Naive thymus-derived CD8-positive, alpha-beta T cell (primary cell): ENCODE results near the gene CDC42BPB. TPM values are rescaled to one million over a fixed set of nuclear protein-coding genes. Genes with fewer than 3 reads are reported as not detected.

Source experiments
- ATAC-seq, 2 donors: fragments of 150-1000 bp; cut with Tn5 transposase in 1 of 2; sonication (Bioruptor Pico), chemical (Tn5 transposase) in 1 of 2; 1 replicate in 1 of 2; 2 replicates in 1 of 2; pipeline ENCODE4 v1.10.0; 2021; ENCODE audit warnings: mild to moderate bottlenecking in 2 of 2, moderate library complexity in 2 of 2
- POLR2A ChIA-PET: fragments of 350-600 bp; sonication (Branson Sonifier 250); formaldehyde crosslinking; loops from one replicate; lab custom pipeline; 2021; ENCODE audit warnings: antibody characterized with exemption; lab: Charles Lee
- DNase-seq, 10 donors: peaks; one replicate each; pipeline versions ENCODE4 v3.0.0 to v3.0.0-alpha.2; 2020 to 2022
- H3K27ac Mint-ChIP-seq, 10 donors: one replicate each; pipeline ENCODE4 v1.8.0; 2020 to 2022; ENCODE audit warnings: mild to moderate bottlenecking in 10 of 10, mixed read lengths in 10 of 10, moderate library complexity in 4 of 10, inconsistent platforms in 1 of 10
- H3K27me3 Mint-ChIP-seq, 5 donors: one replicate each; pipeline ENCODE4 v1.8.0; 2021 to 2022; ENCODE audit warnings: mixed read lengths in 5 of 5
- H3K36me3 Mint-ChIP-seq, 3 donors: one replicate each; pipeline ENCODE4 v1.8.0; 2020 to 2022; ENCODE audit warnings: mixed read lengths in 3 of 3, mild to moderate bottlenecking in 2 of 3, inconsistent platforms in 1 of 3
- H3K4me1 Mint-ChIP-seq, 4 donors: one replicate each; pipeline ENCODE4 v1.8.0; 2021 to 2022; ENCODE audit warnings: mixed read lengths in 4 of 4
- H3K4me3 Mint-ChIP-seq, 10 donors: one replicate each; pipeline ENCODE4 v1.8.0; 2020 to 2022; ENCODE audit warnings: mild to moderate bottlenecking in 10 of 10, mixed read lengths in 10 of 10, moderate library complexity in 6 of 10, inconsistent platforms in 1 of 10
- H3K9me3 Mint-ChIP-seq, 9 donors: one replicate each; pipeline ENCODE4 v1.8.0; 2020 to 2022; ENCODE audit warnings: mixed read lengths in 9 of 9, mild to moderate bottlenecking in 3 of 9, inconsistent platforms in 1 of 9, moderate library complexity in 1 of 9
- polyA plus RNA-seq, 3 donors: library from polyadenylated mRNA; unstranded; fragments of 300-500 nt; fragmentation: Illumina TruSeq; gene quantifications; one replicate each; pipeline ENCODE4 v1.2.3, GENCODE V29; 2021
- total RNA-seq, 8 experiments: library from RNA in 2 of 8; stranded (reverse) in 2 of 8; gene quantifications; one replicate each; pipeline ENCODE4 v1.2.3 and lab custom pipeline; 2021 to 2026

Gene CDC42BPB
- total and polyA plus RNA-seq, 5 experiments from 2014 or later, result 0.20 to 6.3 (median 0.73) TPM

DNA sequence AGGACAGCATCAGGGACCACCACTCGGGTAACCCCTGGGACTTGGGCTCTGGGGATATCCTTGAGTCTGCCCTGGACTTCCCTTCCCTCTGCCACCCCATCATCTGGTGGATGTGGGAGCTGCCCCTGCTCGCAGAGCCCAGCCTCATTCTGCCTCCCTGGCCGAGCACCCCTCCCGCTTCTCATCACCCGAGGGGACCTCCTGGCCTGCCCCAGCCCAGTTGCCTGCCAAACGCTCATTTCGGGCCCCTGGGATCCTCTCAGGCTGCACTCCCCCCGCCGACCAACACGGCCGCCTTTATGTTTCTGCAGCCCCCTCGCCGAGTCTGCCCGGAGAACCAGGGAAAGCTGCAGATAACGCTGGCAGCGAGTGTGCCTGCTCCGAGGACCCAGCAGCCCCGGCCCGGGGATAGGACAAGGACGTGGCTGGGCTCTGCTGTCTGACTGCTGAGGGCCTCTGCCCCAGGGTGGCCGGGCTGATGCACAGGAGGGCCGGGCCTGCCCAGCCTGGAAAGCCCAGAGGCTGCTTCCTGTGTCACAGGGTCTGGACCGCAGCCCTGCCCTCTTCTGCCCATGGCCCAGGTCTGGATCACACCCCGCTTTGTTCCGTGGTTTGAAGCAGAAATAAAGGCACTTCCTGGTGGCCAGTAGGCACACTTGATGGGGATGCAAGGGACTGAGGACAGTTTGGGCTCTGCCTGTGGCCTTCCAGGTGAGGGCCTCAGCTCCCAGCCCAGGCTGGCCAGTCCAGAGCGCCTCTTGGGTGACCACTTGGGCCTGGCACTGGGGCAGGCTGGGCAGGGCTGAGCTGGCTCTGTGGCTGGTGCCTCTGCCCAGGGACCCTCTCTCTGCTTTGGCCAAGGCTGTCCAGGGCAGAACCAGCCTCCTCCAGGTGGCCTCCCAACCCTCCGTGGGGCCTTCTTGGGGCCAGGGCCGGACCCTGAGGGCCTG is 32.3 kb upstream of the CDC42BPB start:
- peaks cover 0 to 9% (median 3%) of the 10 kb centered on the region in 4 donors for H3K4me1 Mint-ChIP-seq
- POLR2A ChIA-PET, result no interaction called here
- peaks cover 3 to 37% (median 13%) of the 10 kb centered on the region in 5 donors for H3K27me3 Mint-ChIP-seq

DNA sequence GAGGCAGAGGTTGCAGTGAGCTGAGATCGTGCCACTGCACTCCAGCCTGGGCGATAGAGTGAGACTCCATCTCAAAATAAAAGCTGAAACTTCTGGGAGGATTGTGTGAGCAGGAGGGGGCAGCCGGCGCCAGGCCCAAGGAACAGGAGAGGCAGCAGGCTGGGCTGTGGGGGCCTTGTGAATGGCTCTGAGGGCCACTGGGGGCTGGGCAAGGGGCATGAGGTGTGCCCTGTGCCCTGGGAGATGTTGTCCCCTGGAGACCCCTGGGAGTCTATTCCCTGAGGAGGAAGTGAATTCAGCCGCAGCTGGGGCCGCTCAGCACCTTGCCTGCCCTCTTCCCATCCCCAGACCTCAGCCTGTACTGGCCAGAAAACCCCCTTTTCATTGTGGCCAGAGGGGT is 31.6 kb upstream of the CDC42BPB start:
- Mint-ChIP-seq H3K27ac (peak overlapping the region in 1 of 10 donors; percentile 33), H3K4me3 (no peak overlapping the region), H3K4me1 (peaks cover 0 to 9% (median 3%) of the 10 kb centered on the region in 4 donors), H3K36me3 (no peaks in the 10 kb centered on the region), H3K27me3 (peaks cover 5 to 43% (median 13%) of the 10 kb centered on the region in 5 donors), H3K9me3 (peaks cover 0 to 2% (median 0%) of the 10 kb centered on the region in 9 donors)
- ATAC-seq, result no peak
- peak in 1 of 10 donors; percentile 2 for DNase-seq
- POLR2A ChIA-PET, result no interaction called here

More for the DNA sequence above, 32.3 kb upstream of the CDC42BPB start:
- Mint-ChIP-seq H3K27ac (no peak overlapping the region), H3K4me3 (no peak overlapping the region), H3K9me3 (peaks cover 0 to under 1% (median 0%) of the 10 kb centered on the region in 9 donors), H3K36me3 (no peaks in the 10 kb centered on the region)
- ATAC-seq (no peak), DNase-seq (peak in 1 of 10 donors; percentile 6)

GRCh38 chr14:103087343-103087835 is 30.0 kb upstream of the CDC42BPB start:
- H3K4me1 Mint-ChIP-seq, result peaks cover 0 to 9% (median 3%) of the 10 kb centered on the region in 4 donors
- DNase-seq (no peak), ATAC-seq (no peak)
- H3K27ac Mint-ChIP-seq, result no peak overlapping the region
- POLR2A ChIA-PET, result interaction anchor here (1.2 kb wide), 1 partner anchor 14 kb away, joined by 4 read pairs; no protein-coding TSS in a partner anchor
- H3K9me3 Mint-ChIP-seq, result peaks cover 0 to 2% (median 0%) of the 10 kb centered on the region in 9 donors
- peaks cover 5 to 45% (median 13%) of the 10 kb centered on the region in 5 donors for H3K27me3 Mint-ChIP-seq
- H3K36me3 Mint-ChIP-seq, result no peaks in the 10 kb centered on the region
- H3K4me3 Mint-ChIP-seq, result no peak overlapping the region

DNA sequence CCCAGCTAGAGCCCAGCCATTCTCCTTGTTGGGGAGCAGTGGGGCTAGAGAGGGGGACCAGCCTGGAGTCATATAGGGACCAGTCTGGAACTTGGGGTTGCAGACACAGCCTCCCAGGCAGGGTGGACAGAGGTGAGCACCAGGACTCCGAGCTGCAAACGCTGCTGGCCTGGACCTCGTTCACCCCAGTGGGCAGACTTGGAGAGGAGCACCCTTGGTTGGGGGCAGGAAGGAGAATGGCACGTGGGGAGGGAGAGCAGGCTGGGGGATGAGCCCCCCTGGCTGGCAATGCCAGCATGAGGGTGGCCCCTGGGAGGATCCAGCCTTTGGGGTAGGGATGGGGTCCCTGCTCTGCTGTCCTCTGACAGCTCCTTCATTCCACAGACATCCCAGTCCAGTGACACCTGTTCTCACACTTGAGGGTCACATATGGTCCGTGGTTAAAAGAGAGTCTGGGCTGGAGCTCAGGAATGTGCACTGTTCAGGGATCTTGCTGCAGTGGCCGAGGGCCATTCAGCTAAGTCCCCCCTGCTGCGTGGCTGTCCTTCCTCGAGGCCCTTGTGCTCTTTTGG is 29.5 kb upstream of the CDC42BPB start:
- H3K27me3 Mint-ChIP-seq, result peaks cover 5 to 45% (median 13%) of the 10 kb centered on the region in 5 donors
- no peaks in the 10 kb centered on the region for H3K36me3 Mint-ChIP-seq
- peaks cover 0 to 6% (median 3%) of the 10 kb centered on the region in 4 donors for H3K4me1 Mint-ChIP-seq
- ATAC-seq (no peak), DNase-seq (no peak)
- H3K9me3 Mint-ChIP-seq, result peaks cover 0 to 2% (median 0%) of the 10 kb centered on the region in 9 donors
- POLR2A ChIA-PET, result interaction anchor here (1.2 kb wide), 1 partner anchor 13 kb away, joined by 4 read pairs; no protein-coding TSS in a partner anchor
- no peak overlapping the region for H3K4me3 Mint-ChIP-seq
- no peak overlapping the region for H3K27ac Mint-ChIP-seq

- Mint-ChIP-seq H3K27me3 (peaks cover 5 to 45% (median 13%) of the 10 kb centered on the region in 5 donors), H3K36me3 (no peaks in the 10 kb centered on the region), H3K9me3 (peaks cover 0 to 2% (median 0%) of the 10 kb centered on the region in 9 donors), H3K27ac (no peak overlapping the region), H3K4me3 (no peak overlapping the region), H3K4me1 (no peaks in the 10 kb centered on the region)
- DNase-seq (peak in 1 of 10 donors; percentile 44), ATAC-seq (no peak)
- POLR2A ChIA-PET, result no interaction called here
Observed at GRCh38 chr14:103085106-103086091, 28.1 kb upstream of the CDC42BPB start.

GRCh38 chr14:103084021-103084919 is 26.9 kb upstream of the CDC42BPB start, which contains the start of gene LBHD2:
TSS of gene LBHD2 (plus strand) at chr14:103084210. CDS start at chr14:103086013, 1,803 bp downstream.
- DNase-seq, result peak in 1 of 10 donors; percentile 45
- ATAC-seq, result no peak
- Mint-ChIP-seq H3K9me3 (peaks cover 0 to 2% (median 0%) of the 10 kb centered on the region in 9 donors), H3K27ac (no peak within 1 kb of the TSS), H3K27me3 (peaks cover 5 to 45% (median 13%) of the 10 kb centered on the region in 5 donors), H3K36me3 (no peaks in the 10 kb centered on the region), H3K4me3 (no peak within 1 kb of the TSS), H3K4me1 (no peaks in the 10 kb centered on the region)
- POLR2A ChIA-PET, result no interaction called here

- H3K27ac Mint-ChIP-seq, result no peak overlapping the region
- H3K9me3 Mint-ChIP-seq, result peaks cover 0 to 2% (median 0%) of the 10 kb centered on the region in 9 donors
- H3K4me3 Mint-ChIP-seq, result no peak overlapping the region
- POLR2A ChIA-PET, result no interaction called here
- H3K27me3 Mint-ChIP-seq, result peaks cover 5 to 29% (median 7%) of the 10 kb centered on the region in 5 donors
- no peaks in the 10 kb centered on the region for H3K36me3 Mint-ChIP-seq
- no peak for ATAC-seq
- peaks cover 0 to 4% (median 0%) of the 10 kb centered on the region in 4 donors for H3K4me1 Mint-ChIP-seq
- no peak for DNase-seq
Observed at GRCh38 chr14:103081951-103082350, 24.6 kb upstream of the CDC42BPB start.

GRCh38 chr14:103078860-103079587 is 21.7 kb upstream of the CDC42BPB start:
- Mint-ChIP-seq H3K27ac (peak overlapping the region in 1 of 10 donors; percentile 28), H3K27me3 (peaks cover 0 to 4% (median 0%) of the 10 kb centered on the region in 5 donors), H3K4me1 (peaks cover 0 to 8% (median 2%) of the 10 kb centered on the region in 4 donors), H3K9me3 (no peaks in the 10 kb centered on the region), H3K4me3 (no peak overlapping the region), H3K36me3 (no peaks in the 10 kb centered on the region)
- DNase-seq (peak in 1 of 10 donors; percentile 15), ATAC-seq (no peak)
- POLR2A ChIA-PET, result no interaction called here

DNA sequence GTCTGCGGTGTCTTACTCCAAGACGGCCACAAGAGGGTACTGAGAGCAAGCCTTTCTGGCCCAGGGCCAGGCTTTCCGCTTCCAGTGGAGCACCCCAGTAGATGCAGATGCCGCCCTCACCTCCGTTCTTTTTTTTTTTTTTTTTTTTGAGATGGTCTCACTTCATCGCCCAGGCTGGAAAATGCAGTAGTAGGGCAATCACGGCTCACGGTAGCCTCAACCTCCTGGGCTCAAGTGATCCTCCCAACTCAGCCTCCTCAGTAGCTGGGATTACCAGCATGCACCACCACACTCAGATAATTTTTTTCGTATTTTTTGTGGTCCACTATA is 21.0 kb upstream of the CDC42BPB start:
- Mint-ChIP-seq H3K27me3 (peaks cover 0 to 4% (median 0%) of the 10 kb centered on the region in 5 donors), H3K4me1 (peaks cover 0 to 8% (median 2%) of the 10 kb centered on the region in 4 donors), H3K9me3 (no peaks in the 10 kb centered on the region), H3K27ac (peak overlapping the region in 2 of 10 donors; percentile 28 to 51), H3K4me3 (no peak overlapping the region), H3K36me3 (no peaks in the 10 kb centered on the region)
- POLR2A ChIA-PET, result no interaction called here
- ATAC-seq (peak; percentile 70 to 83), DNase-seq (peak; percentile 59 to 89 (median 75))

DNA sequence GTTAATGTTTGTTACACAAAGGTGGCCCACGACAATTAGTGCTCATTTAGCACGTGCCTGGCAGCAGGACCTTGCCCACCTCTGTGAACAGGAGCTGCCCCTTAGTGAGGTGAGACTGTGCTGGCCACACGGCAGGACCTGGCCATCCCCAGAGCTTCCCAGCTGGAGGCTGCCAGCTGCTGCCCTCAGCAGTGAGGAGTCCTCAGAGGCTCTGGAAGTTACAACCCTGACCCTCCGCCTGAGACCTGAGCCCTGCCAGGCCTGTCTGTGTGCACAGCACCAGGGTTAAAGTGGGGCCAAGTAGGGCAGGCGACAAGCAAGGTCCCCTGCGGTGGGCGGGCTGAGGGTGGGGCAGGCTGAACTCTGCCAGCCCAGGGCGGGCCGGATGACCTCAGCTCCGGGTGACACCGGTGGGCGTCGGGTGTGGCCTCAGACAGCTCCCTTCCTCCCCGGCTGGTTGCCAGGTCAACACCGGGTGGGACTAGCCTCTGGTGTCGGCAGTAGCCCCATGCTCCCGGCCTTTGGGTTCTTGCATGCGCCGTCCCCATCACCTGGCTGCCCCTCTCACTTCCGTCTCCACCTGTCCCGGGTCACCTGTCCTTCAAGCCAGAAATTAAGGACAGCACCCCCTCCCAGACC is 17.5 kb upstream of the CDC42BPB start:
- Mint-ChIP-seq H3K4me1 (peaks cover 0 to 8% (median 2%) of the 10 kb centered on the region in 4 donors), H3K4me3 (peak overlapping the region in 5 of 10 donors; percentile 24 to 68 (median 47)), H3K27me3 (peaks cover 0 to 10% (median 4%) of the 10 kb centered on the region in 5 donors), H3K36me3 (no peaks in the 10 kb centered on the region), H3K9me3 (no peaks in the 10 kb centered on the region), H3K27ac (no peak overlapping the region)
- peak in 2 of 10 donors; percentile 17 to 31 for DNase-seq
- ATAC-seq, result peak in 1 of 2 donors; percentile 6
- POLR2A ChIA-PET, result no interaction called here
